GM18868 (cell line): ENCODE measurements around the gene GNPTG.

ENCODE experiments used
- ATAC-seq: cut with Tn5 transposase; IDR thresholded peaks from one replicate; pipeline ENCODE4 v1.9.1; 2021; ENCODE audit warnings: mild to moderate bottlenecking, moderate library complexity; ENCODE audit not compliant: unreplicated experiment

GNPTG gene

GRCh38 chr16:1392826-1393225, 41.1 kb downstream of the GNPTG start:
- no peak for ATAC-seq

- no peak for ATAC-seq
Measured at GRCh38 chr16:1393613-1394176, 42.0 kb downstream of the GNPTG start.

GRCh38 chr16:1394367-1394951, 42.7 kb downstream of the GNPTG start:
- ATAC-seq, result no peak

- ATAC-seq, result no peak
Measured at GRCh38 chr16:1395444-1396031, 43.8 kb downstream of the GNPTG start.

- no peak for ATAC-seq
Measured at GRCh38 chr16:1397779-1398178, 46.0 kb downstream of the GNPTG start.

- ATAC-seq, result no peak
Measured at GRCh38 chr16:1398351-1398750, 46.6 kb downstream of the GNPTG start.

- no peak for ATAC-seq
Measured at GRCh38 chr16:1398826-1399581, 47.3 kb downstream of the GNPTG start.

- no peak for ATAC-seq
Measured at GRCh38 chr16:1401061-1401757, 49.5 kb downstream of the GNPTG start.

GRCh38 chr16:1401758-1402154, 50.0 kb downstream of the GNPTG start:
- no peak for ATAC-seq

GRCh38 chr16:1403036-1403435, 51.3 kb downstream of the GNPTG start:
- ATAC-seq, result no peak

- ATAC-seq, result no peak
Measured at GRCh38 chr16:1403733-1404132, 52.0 kb downstream of the GNPTG start.

- no peak for ATAC-seq
Measured at GRCh38 chr16:1407753-1408152, 56.0 kb downstream of the GNPTG start.

GRCh38 chr16:1408171-1408837, 56.6 kb downstream of the GNPTG start:
- peak; percentile 74 for ATAC-seq

- ATAC-seq, result no peak
Measured at GRCh38 chr16:1412847-1413246, 61.1 kb downstream of the GNPTG start.
